ENCODE results near the gene ATPAF1.

Gene ATPAF1

GRCh38 chr1:46646844-46647243 is 21.3 kb downstream of the ATPAF1 start:
- DNase-seq: no peak

GRCh38 chr1:46646331-46646730 is 21.8 kb downstream of the ATPAF1 start:
- DNase-seq: no peak

DNA sequence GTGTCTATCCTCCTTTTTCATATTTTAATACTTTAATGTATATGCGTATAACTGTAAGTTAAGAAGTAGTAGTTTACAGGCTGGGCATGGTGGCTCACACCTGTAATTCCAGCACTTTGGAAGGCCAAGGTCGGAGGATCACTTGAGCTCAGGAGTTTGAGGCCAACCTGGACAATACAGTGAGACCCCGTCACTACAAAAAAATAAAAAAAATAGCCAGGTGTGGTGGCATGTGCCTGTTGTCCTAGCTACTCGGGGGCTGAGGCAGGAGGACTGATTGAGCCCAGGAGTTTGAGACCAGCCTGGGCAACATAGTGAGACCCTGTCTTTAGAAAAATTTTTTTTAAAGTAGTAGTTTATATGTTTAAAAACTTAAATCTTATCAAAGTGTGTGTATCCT is 22.3 kb downstream of the ATPAF1 start:
- no peak for DNase-seq

DNA sequence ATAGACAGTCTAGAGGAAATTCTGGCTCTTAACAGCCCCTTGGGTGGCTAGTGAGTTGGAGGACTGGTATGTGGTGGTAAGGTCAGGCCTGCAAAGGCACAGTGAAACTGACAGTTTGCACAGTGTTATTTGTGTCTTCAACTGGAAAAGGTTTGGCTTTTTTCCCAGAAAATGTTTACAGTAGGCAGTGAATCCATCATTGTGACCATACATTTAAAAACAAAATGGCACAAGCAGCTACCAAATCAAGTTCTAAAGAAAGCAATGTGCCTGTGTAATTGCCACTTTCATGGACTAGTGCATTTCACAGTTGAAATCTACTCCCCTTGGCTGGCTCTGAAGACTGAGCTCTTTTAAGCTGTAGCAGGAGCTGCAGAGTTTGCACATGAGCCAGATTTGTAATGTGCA is 24.8 kb downstream of the ATPAF1 start:
- no peak for DNase-seq

DNA sequence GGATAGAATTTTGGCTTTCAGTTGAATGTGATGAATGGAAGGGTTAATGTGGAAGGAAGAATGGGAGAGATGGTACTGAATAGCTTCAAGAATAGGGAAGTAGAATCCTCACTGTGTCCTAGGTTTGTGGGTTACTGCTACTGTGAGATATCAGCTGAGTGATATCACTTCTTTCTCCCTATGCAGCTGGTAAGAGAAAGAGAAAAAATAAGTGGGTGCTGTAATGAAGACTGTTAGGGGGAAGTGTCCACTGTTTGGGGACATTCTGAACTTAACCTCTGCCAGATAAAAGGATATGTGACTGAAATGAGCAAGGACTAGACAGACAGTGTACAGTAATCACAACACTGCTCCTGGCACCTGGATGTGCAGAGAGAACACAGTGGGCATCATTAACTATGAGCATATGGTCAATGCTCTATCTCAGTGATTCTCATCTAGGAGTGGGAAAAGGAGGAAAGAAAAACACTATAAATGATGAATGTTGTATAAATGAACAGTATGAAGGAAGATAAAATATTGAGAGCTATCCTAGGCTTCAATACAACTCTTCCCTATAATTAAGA is 26.0 kb downstream of the ATPAF1 start:
- DNase-seq: no peak

DNA sequence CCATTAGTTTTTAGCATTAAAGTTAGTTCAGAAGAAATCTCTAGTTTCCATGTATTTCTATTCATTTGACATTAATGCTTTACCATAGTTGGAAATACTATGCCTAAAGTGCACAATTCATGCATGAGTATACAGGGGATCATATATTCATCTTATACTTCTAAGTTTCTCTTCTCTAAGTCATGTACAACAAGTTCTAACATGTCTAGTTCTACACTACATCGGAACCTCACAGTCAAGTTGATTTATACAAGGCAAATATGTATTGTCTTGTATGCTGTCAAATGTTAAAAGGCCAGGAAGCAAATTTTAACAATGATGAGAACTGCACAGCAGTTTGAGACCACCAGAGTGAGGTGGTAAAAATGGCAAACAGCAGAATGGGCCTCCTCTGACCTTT is 28.6 kb downstream of the ATPAF1 start:
- DNase-seq: no peak

DNA sequence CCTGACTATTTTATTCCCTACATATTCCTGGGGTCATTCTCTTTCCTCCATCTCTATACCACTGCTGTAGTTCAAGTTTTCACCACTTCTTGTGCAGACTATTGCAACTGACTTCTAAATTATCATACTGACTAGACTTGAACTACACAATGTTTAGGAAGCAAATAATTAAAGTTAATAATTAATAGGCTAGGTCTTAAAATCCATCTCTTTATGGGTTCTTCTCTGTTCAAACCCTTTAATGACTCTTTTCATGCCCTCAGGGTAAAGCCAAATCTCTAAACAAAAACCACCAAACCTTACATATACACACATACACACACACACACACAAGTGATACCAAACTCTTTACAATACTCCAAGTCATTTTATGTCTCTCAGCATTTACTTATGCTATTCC is 29.2 kb downstream of the ATPAF1 start:
- no peak for DNase-seq

DNA sequence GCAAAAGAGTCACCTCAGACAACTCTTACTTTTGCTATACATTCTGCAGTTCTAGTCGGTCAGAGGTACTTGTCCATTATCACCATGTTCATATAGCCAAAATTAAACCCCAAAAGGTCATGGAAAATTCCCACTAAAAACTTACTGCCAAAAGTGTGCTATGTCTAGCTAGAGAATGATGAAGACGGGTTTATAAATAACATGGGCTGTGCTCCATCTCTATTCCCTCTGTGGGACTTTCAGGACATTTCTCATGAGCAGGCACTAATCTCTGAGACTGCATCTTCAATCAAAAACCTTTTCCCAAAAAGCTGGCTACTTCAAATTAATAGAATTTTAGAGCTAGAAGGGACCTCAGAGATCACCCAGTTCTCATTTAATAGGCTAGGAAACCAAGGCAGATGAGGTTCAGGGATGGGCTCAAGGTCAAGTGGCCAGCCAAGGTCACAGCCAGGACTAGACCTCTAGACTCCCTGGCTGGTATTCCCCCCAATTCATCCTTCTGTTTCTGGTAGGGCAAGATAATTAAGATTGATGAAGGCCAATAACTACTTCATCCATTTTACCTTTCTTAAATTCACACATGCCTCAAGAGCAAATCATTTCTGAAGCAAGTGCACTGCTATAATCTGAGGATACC is 30.6 kb downstream of the ATPAF1 start:
- DNase-seq: no peak

GRCh38 chr1:46635205-46635604 is 33.0 kb downstream of the ATPAF1 start:
- no peak for DNase-seq

- no peak for DNase-seq
Observed at GRCh38 chr1:46630719-46631118, 37.4 kb downstream of the ATPAF1 start.

DNA sequence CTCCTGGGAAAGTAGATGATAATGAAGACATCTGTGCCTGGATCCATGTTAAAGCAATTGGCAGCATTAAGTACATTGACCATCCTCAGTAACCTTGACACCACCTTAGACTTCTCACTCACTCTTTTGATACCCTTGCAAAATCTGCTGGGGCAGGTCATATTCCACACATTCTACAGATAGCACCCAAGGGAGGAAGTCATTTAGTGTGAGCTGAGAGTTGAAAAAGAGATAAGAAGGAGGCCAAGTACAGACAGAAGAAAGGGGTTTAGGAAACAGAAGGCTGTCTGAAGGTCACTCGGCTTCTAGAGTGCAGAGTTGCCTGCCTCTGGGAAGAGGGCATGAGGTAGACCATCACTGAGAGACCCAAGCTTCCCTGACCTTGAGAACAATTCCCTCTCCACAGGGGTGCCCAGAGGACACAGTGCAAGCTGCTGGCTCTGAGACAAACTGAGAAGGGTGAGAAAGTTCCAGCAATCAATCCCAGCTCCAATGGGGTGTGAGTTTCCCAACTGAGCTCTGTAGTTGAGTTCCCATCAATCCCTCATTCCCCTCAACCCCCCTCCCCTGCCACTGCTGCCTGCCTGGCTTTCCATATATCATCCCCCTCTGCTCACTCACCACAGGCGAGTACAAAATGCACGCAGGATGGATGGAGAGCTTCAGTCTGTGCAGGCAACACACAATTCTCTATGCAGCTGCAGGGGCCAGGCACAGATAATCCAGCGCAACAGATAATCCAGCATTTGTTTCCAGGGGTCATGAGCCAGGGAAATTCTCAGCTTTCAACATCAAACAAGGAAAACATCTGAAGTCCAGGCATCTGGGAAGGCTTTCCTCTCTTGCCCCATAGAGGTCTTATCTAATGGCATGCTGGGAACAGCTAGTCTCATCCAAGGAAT is 44.2 kb downstream of the ATPAF1 start:
- DNase-seq: no peak

GRCh38 chr1:46622344-46622743 is 45.8 kb downstream of the ATPAF1 start:
- no peak for DNase-seq

GRCh38 chr1:46621930-46622329 is 46.2 kb downstream of the ATPAF1 start:
- DNase-seq: no peak

DNA sequence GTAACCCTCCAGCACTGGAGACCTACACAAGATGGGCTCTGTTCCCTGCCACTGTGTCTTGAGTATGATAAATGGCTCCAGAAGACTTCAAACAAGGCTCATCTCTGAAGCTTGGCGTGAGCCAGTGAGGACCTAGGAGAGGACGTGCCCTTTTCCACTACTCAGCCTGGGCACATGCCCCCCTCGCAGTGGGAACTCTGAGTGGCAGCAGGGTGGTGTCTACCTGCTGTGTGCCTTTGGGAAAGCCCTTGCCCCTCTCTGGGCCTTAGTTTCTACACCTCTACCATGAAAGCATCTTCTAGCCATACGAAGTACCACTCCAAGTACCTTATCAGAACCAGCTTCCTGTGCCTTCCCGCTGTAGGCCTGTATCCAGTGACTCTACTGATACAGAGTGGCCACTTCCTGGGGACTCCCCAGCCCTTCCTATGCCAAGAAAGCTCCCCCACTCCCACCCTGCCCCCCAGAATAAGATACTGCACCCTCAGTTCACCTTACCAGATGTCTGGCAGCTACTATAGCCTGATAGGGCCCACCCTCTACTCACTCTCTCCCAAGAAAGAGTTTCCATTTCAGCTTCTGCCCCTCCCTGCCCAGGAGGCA is 48.4 kb downstream of the ATPAF1 start:
- DNase-seq: no peak

- DNase-seq: no peak
Observed at GRCh38 chr1:46618754-46619415, 49.3 kb downstream of the ATPAF1 start.

DNA sequence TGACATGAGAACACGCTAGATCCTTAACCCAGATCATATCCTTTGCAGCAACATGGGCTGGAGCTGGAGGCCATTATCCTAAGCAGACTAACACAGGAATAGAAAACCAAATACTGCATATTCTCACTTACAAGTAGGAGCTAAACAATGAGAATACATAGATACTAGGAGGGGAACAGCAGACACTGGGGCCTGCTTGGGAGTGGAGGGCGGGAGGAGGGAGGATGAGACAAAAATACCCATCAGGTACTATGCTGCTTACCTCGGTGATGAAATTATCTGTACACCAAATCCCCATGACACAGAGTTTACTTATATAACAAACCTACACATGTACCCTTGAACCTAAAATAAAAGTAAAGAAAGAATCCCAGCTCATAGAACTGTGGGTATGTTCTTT is 50.3 kb downstream of the ATPAF1 start:
- no peak for DNase-seq

- no peak for DNase-seq
Observed at GRCh38 chr1:46617108-46617800, 50.9 kb downstream of the ATPAF1 start.

- peak; percentile 73 to 76 for DNase-seq
Observed at GRCh38 chr1:46616277-46617107, 51.7 kb downstream of the ATPAF1 start, which contains the start of gene MOB3C. MOB3C (minus strand) TSS chr1:46616811; CDS start chr1:46613321, 3,490 bp downstream.

GRCh38 chr1:46615735-46616134 is 52.4 kb downstream of the ATPAF1 start:
- DNase-seq: peak; percentile 23 to 34

DNA sequence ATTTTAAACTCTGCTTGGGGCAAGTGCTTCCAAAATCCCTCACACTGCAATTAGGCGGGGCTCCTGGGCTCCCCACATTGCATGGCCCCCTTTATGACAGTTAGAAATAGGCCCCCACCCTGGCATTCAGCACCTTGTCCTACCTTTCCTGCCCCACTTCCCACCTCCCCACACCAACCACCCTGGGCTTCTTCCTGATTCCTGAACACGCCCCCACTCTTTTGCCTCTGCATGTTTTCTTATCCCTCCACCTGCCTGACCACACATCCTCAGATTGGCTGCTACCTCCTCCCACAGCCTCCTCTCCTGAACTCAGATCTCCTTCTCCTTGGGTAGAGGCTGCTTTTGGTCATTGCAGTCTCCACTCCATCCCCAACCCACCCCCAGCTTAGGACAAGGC is 53.1 kb downstream of the ATPAF1 start:
- DNase-seq: no peak

DNA sequence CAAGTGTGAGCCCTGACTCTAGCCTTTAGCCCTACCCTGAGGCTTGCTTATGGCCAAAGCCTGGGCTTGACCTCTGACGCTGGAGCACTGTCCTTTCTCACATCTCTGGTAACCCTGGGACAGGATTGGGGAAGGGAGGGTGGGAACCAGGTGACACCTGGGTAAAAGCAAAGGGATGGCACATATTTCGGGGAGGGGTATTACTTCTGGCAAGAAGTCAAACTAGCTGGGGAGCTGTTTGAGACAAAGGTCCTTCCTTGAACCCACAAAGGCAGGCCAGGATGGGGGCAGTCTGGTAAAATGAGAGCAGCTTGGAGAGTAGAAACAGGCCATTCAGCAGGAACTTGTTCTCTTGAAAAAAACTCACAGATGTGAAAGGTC is 53.6 kb downstream of the ATPAF1 start:
- DNase-seq: no peak
